Measurements from ENCODE around the gene LRRC52.

DNA sequence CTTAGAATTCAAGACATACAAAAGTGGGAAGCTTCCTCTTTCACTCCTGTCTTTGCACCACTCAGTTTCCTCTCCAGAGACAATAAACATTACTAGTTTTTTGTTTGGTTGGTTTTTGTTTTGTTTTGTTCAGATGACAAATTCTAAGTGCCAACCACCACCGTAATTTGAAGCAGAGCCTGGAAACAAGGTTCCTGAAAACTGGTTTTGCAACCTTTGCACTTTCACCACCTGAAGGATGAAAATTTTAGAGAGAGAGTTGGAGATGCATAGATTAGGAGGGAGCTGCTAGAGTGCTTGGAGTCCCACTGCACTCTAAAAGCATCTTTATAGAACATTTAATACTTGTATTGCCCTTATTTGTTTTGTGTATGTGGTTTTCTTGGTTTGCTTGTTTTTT lies 67.1 kb downstream of the LRRC52 start:
- TF ChIP-seq, protein P1, sequence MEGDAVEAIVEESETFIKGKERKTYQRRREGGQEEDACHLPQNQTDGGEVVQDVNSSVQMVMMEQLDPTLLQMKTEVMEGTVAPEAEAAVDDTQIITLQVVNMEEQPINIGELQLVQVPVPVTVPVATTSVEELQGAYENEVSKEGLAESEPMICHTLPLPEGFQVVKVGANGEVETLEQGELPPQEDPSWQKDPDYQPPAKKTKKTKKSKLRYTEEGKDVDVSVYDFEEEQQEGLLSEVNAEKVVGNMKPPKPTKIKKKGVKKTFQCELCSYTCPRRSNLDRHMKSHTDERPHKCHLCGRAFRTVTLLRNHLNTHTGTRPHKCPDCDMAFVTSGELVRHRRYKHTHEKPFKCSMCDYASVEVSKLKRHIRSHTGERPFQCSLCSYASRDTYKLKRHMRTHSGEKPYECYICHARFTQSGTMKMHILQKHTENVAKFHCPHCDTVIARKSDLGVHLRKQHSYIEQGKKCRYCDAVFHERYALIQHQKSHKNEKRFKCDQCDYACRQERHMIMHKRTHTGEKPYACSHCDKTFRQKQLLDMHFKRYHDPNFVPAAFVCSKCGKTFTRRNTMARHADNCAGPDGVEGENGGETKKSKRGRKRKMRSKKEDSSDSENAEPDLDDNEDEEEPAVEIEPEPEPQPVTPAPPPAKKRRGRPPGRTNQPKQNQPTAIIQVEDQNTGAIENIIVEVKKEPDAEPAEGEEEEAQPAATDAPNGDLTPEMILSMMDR (IDR thresholded peaks at IDR 0.05), result no peak
- no peak for TF ChIP-seq POLR2AphosphoS5 (IDR thresholded peaks at IDR 0.05)

All from transverse colon (tissue), 4 donors.